Caco-2 (cell line): Measurements from ENCODE around the gene ZNF490. TPM values are rescaled to one million over a fixed set of nuclear protein-coding genes. Genes with fewer than 3 reads are reported as not detected.

Experiments
- BruUV-seq: library from RNA; stranded (reverse); fragments of 400-500 nt; replicated peaks from 2 replicates; lab custom pipeline; 2021; lab: Mats Ljungman, UMichigan
- CTCF ChIA-PET: fragments of 300-600 bp; sonication (Branson Sonifier 250); formaldehyde crosslinking; loops from one replicate; lab custom pipeline; 2022; ENCODE audit warnings: antibody characterized with exemption; lab: Charles Lee
- POLR2A ChIA-PET: fragments of 300-600 bp; sonication (Branson Sonifier 250); formaldehyde crosslinking; loops from one replicate; lab custom pipeline; 2022; ENCODE audit warnings: antibody characterized with exemption; lab: Charles Lee
- DNase-seq, 2 experiments: peaks; one replicate each; pipeline versions ENCODE4 v3.0.0 to v3.0.0-alpha.2; 2020 to 2022
- H3K27me3 ChIP-seq: replicated peaks from 2 replicates; pipeline ENCODE4 v1.6.0; 2011; ENCODE audit warnings: low read length; ENCODE audit not compliant: control insufficient read depth, insufficient read depth
- H3K36me3 ChIP-seq: 2 replicates; pipeline ENCODE4 v1.5.1; 2011; ENCODE audit warnings: low read length; ENCODE audit not compliant: control insufficient read depth, insufficient read depth
- H3K4me1 ChIP-seq: fragments of 250-450 bp; sonication (Bioruptor Pico); 2 replicates; pipeline ENCODE4 v1.5.1; 2020; ENCODE audit warnings: mild to moderate bottlenecking
- H3K4me3 ChIP-seq: 2 replicates; pipeline ENCODE4 v1.5.1; 2011; ENCODE audit warnings: low read depth, mild to moderate bottlenecking, control low read depth, low read length
- H3K9me3 ChIP-seq: fragments of 250-450 bp; sonication (Bioruptor Pico); 2 replicates; pipeline ENCODE4 v1.5.1; 2020; ENCODE audit warnings: mild to moderate bottlenecking, moderate library complexity
- H3K27ac Mint-ChIP-seq: one replicate; pipeline ENCODE4 v1.8.0; 2022; ENCODE audit warnings: mixed read lengths; ENCODE audit not compliant: unreplicated experiment
- H3K27me3 Mint-ChIP-seq: one replicate; pipeline ENCODE4 v1.8.0; 2022; ENCODE audit warnings: mixed read lengths; ENCODE audit not compliant: insufficient read depth, unreplicated experiment
- H3K36me3 Mint-ChIP-seq: one replicate; pipeline ENCODE4 v1.8.0; 2022; ENCODE audit warnings: mild to moderate bottlenecking, mixed read lengths; ENCODE audit not compliant: insufficient read depth, unreplicated experiment
- H3K4me1 Mint-ChIP-seq: one replicate; pipeline ENCODE4 v1.8.0; 2022; ENCODE audit warnings: low read depth, mixed read lengths; ENCODE audit not compliant: unreplicated experiment
- H3K4me3 Mint-ChIP-seq: one replicate; pipeline ENCODE4 v1.8.0; 2022; ENCODE audit warnings: mild to moderate bottlenecking, moderate library complexity, mixed read lengths; ENCODE audit not compliant: unreplicated experiment
- H3K9me3 Mint-ChIP-seq: one replicate; pipeline ENCODE4 v1.8.0; 2022; ENCODE audit warnings: mixed read lengths; ENCODE audit not compliant: unreplicated experiment
- intact Hi-C: fragments of 100-400 bp; cut with micrococcal nuclease; formaldehyde crosslinking; loops from one replicate; pipeline ENCODE4 v1.10.0; 2022; ENCODE audit not compliant: unreplicated experiment
- total RNA-seq: library from RNA; stranded (reverse); gene quantifications from 2 replicates; pipeline ENCODE4 v1.2.3, GENCODE V29; 2022
- TF ChIP-seq, protein P1 (sequence below), 2 experiments: fragments of 200-600 bp in 1 of 2; IDR thresholded peaks; 1 replicate in 1 of 2; 2 replicates in 1 of 2; pipeline versions ENCODE4 v1.5.1 to v1.8.0; 2011 to 2022; ENCODE audit warnings: antibody characterized with exemption in 1 of 2, control low read depth in 1 of 2, inconsistent platforms in 1 of 2, low read depth in 1 of 2, low read length in 1 of 2, mild to moderate bottlenecking in 1 of 2, moderate library complexity in 1 of 2; ENCODE audit not compliant: insufficient read depth in 1 of 2, severe bottlenecking in 1 of 2, unreplicated experiment in 1 of 2

Gene ZNF490
- total RNA-seq, 1 experiment from 2014 or later: 6.3 TPM

DNA sequence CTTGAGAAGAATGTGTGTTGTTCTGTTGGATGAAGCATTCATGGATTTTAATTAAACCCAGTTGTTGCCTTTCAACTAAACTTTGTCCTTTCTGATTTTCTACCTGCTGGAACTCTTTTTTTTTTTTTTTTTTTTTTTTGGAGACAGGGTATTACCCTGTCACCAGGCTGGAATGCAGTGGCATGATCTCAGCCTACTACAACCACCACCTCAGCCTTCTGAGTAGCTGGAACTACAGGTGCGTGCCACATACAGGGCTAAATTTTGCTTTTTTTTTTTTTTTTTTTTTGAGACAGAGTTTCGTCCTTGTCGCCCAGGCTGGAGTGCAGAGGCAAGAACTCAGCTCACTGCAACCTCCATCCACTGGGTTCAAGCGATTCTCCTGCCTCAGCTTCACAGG, 7.0 kb upstream of the ZNF490 start:
- no peak for DNase-seq
- ChIA-PET POLR2A (no interaction called here), CTCF (no interaction called here)
- no peak overlapping the region for H3K4me3 Mint-ChIP-seq
- H3K4me1 Mint-ChIP-seq: no peaks in the 10 kb centered on the region
- no peaks in the 10 kb centered on the region for H3K9me3 Mint-ChIP-seq
- Histone ChIP-seq H3K36me3 (no peaks in the 10 kb centered on the region), H3K4me1 (no peaks in the 10 kb centered on the region), H3K9me3 (no peaks in the 10 kb centered on the region), H3K4me3 (no peak overlapping the region), H3K27me3 (no peaks in the 10 kb centered on the region)
- intact Hi-C loops: no loop called here
- peaks cover 68% of the 10 kb centered on the region for H3K36me3 Mint-ChIP-seq
- TF ChIP-seq, protein P1, sequence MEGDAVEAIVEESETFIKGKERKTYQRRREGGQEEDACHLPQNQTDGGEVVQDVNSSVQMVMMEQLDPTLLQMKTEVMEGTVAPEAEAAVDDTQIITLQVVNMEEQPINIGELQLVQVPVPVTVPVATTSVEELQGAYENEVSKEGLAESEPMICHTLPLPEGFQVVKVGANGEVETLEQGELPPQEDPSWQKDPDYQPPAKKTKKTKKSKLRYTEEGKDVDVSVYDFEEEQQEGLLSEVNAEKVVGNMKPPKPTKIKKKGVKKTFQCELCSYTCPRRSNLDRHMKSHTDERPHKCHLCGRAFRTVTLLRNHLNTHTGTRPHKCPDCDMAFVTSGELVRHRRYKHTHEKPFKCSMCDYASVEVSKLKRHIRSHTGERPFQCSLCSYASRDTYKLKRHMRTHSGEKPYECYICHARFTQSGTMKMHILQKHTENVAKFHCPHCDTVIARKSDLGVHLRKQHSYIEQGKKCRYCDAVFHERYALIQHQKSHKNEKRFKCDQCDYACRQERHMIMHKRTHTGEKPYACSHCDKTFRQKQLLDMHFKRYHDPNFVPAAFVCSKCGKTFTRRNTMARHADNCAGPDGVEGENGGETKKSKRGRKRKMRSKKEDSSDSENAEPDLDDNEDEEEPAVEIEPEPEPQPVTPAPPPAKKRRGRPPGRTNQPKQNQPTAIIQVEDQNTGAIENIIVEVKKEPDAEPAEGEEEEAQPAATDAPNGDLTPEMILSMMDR (IDR thresholded peaks at IDR 0.05; ENCODE audit: insufficient read depth in 1 of 2, low read depth in 1 of 2, low read length in 1 of 2, severe bottlenecking in 1 of 2, unreplicated experiment in 1 of 2): no peak
- no peaks in the 10 kb centered on the region for H3K27me3 Mint-ChIP-seq
- BruUV-seq: no TSS peak
- no peak overlapping the region for H3K27ac Mint-ChIP-seq

DNA sequence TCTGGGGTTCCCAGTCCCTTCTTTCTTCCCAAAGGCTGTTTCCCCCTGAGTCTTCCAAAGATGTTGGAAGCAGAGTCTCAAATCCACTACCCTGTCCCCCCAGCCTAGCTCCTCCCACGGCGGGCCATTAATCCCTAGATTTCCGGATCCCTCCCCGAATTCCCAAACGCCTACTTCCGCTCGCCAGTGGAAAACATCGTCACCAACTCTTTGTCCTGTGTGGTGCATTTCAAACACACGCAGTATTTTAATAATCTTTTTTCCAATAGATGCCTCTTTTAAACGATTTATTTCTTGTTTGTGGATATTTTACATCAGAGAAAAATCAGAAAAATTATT, 717 bp upstream of the ZNF490 start:
- no peaks in the 10 kb centered on the region for H3K27me3 ChIP-seq
- no peaks in the 10 kb centered on the region for H3K4me1 ChIP-seq
- peak; percentile 74 for DNase-seq
- TF ChIP-seq, protein P1 (IDR thresholded peaks at IDR 0.05; ENCODE audit: insufficient read depth in 1 of 2, low read depth in 1 of 2, low read length in 1 of 2, severe bottlenecking in 1 of 2, unreplicated experiment in 1 of 2): no peak
- peak overlapping the region; percentile 94 for H3K4me3 ChIP-seq
- no peaks in the 10 kb centered on the region for H3K27me3 Mint-ChIP-seq
- no TSS peak for BruUV-seq
- intact Hi-C loops: loop anchor here (5.0 kb wide), 1 partner anchor 59 kb away; the partner anchor contains the start of gene ZNF564
- peak overlapping the region; percentile 98 for H3K27ac Mint-ChIP-seq
- CTCF ChIA-PET: interaction anchor here (0.7 to 1.1 kb wide), 3 partner anchors 58 to 471 kb away, joined by 3 to 4 read pairs (median 3); partner anchors contain the start of genes GET3 and ZNF20
- peaks cover 48% of the 10 kb centered on the region for H3K36me3 Mint-ChIP-seq
- H3K4me3 Mint-ChIP-seq: peak overlapping the region; percentile 96
- no peaks in the 10 kb centered on the region for H3K4me1 Mint-ChIP-seq
- POLR2A ChIA-PET: interaction anchor here (1.0 to 1.3 kb wide), 5 partner anchors 58 to 471 kb away, joined by 3 to 8 read pairs (median 5); partner anchors contain the start of genes ZNF20, ZNF564 and ZNF709
- H3K9me3 Mint-ChIP-seq: no peaks in the 10 kb centered on the region
- H3K36me3 ChIP-seq: no peaks in the 10 kb centered on the region
- no peaks in the 10 kb centered on the region for H3K9me3 ChIP-seq

DNA sequence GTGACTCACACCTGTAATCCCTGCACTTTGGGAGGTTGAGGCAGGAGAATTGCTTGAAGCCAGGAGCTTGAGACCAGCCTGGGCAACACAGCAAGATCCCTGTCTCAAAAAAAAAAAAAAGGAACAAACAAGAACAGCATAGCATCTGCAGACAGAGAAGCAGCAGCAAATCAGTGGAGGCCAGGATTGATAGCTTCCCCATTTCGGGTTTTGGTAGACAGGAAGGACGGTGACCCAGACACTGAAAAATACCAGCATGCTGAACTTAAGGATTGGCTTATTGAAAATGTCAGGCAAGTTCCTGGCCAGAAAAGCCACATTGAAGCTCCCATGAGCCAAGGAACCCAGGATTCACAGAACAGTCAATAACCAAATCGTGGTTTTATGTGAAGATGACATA, 3.0 kb downstream of the ZNF490 start:
- no TSS peak for BruUV-seq
- Mint-ChIP-seq H3K4me3 (no peak overlapping the region), H3K4me1 (no peaks in the 10 kb centered on the region), H3K27me3 (no peaks in the 10 kb centered on the region), H3K36me3 (peaks cover 12% of the 10 kb centered on the region), H3K9me3 (no peaks in the 10 kb centered on the region), H3K27ac (no peak overlapping the region)
- ChIA-PET POLR2A (no interaction called here), CTCF (no interaction called here)
- TF ChIP-seq, protein P1 (IDR thresholded peaks at IDR 0.05; ENCODE audit: insufficient read depth in 1 of 2, low read depth in 1 of 2, low read length in 1 of 2, severe bottlenecking in 1 of 2, unreplicated experiment in 1 of 2): no peak
- intact Hi-C loops: no loop called here
- no peak for DNase-seq
- Histone ChIP-seq H3K9me3 (no peaks in the 10 kb centered on the region), H3K36me3 (no peaks in the 10 kb centered on the region), H3K4me3 (no peak overlapping the region), H3K4me1 (no peaks in the 10 kb centered on the region), H3K27me3 (no peaks in the 10 kb centered on the region)
